Esophagus squamous epithelium (tissue), 5 donors: ENCODE results near the gene CLSTN2. TPM values are rescaled to one million over a fixed set of nuclear protein-coding genes. Genes with fewer than 3 reads are reported as not detected.

Experiments used
- DNase-seq: peaks from one replicate; lab custom pipeline; 2025; lab: John Stamatoyannopoulos, UW
- H3K27ac ChIP-seq, 4 donors: fragments of 200-600 bp; sonication (generic); one replicate each; pipeline ENCODE4 v1.5.1; 2016 to 2019; ENCODE audit warnings: mild to moderate bottlenecking in 1 of 4
- H3K27me3 ChIP-seq, 4 donors: fragments of 200-600 bp; sonication (generic); 1 replicate in 3 of 4; 2 replicates in 1 of 4; pipeline versions ENCODE4 v1.5.1 to v1.6.0; 2017 to 2021; ENCODE audit warnings: antibody characterized with exemption in 1 of 4
- H3K36me3 ChIP-seq, 3 donors: fragments of 200-600 bp; sonication (generic); one replicate each; pipeline ENCODE4 v1.5.1; 2016 to 2019
- H3K4me1 ChIP-seq, 3 donors: fragments of 200-600 bp; sonication (generic); one replicate each; pipeline ENCODE4 v1.5.1; 2017 to 2019
- H3K4me3 ChIP-seq, 4 donors: fragments of 200-600 bp; sonication (generic); 1 replicate in 3 of 4; 2 replicates in 1 of 4; pipeline ENCODE4 v1.5.1; 2016 to 2019; ENCODE audit warnings: mild to moderate bottlenecking in 2 of 4, moderate library complexity in 1 of 4
- H3K9me3 ChIP-seq, 3 donors: fragments of 200-600 bp; sonication (generic); one replicate each; pipeline ENCODE4 v1.5.1; 2016 to 2019
- POLR2A ChIP-seq, 4 donors: fragments of 450-650 bp; IDR thresholded peaks; one replicate each; pipeline ENCODE4 v1.6.1; 2017; ENCODE audit warnings: antibody characterized with exemption in 4 of 4, mild to moderate bottlenecking in 4 of 4, moderate library complexity in 3 of 4
- WGBS, 2 donors: methylation state at CpG; one replicate each; pipeline ENCODE4 v1.1.5; 2018; 5-methylcytosine and 5-hydroxymethylcytosine counted together
- intact Hi-C: fragments of 100-400 bp; cut with DNase I; formaldehyde crosslinking; loops from one replicate; pipeline ENCODE4 v1.15.0; 2022
- total RNA-seq, 4 donors: library from RNA; depleted of rRNA; stranded (reverse); fragments of >200 nt; gene quantifications; one replicate each; pipeline ENCODE4 v1.1.0, GENCODE V29; 2016
- TF ChIP-seq, protein P1 (sequence below), 6 experiments: fragments of 450-650 bp in 4 of 6; fragments of 200-600 bp in 2 of 6; sonication (generic) in 2 of 6; IDR thresholded peaks; one replicate each; pipeline ENCODE4 v1.5.1; 2016 to 2019; ENCODE audit warnings: antibody characterized with exemption in 6 of 6, mild to moderate bottlenecking in 4 of 6, moderate library complexity in 4 of 6
- donor health status: DM: yes; HTN: yes; CAD: no.

Gene CLSTN2
- total RNA-seq, 4 donors from 2014 or later, result 0.53 to 5.0 (median 3.1) TPM

DNA sequence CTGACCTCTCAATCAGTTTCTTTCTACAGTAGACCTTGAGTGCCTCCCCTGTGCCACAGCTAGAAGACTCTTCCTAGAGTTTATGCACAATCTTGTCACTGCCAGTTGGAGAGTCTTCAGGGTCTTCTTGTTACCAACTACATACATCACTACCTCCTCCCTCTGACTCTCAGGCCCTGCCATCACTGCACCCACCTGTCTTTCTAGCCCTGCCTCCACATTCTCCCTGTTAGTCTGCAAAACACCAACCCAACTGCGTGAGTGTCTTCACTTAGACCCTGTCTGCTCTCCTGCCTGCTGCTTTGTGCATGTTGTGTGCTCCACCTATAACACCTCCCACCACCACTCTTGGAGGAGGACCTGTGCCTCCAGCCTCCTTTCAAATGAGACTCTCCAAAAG, 34.4 kb downstream of the CLSTN2 start:
- Histone ChIP-seq H3K4me3 (no peak overlapping the region), H3K36me3 (no peaks in the 10 kb centered on the region), H3K27me3 (peaks cover 0 to 4% (median 0%) of the 10 kb centered on the region in 4 donors), H3K27ac (no peak overlapping the region), H3K4me1 (no peaks in the 10 kb centered on the region), H3K9me3 (no peaks in the 10 kb centered on the region)
- WGBS, 2 donors, result 93 to 100% methylated on average over 1 of the region's 1 CpG
- TF ChIP-seq POLR2A (IDR thresholded peaks at IDR 0.05), result no peak
- TF ChIP-seq, protein P1, sequence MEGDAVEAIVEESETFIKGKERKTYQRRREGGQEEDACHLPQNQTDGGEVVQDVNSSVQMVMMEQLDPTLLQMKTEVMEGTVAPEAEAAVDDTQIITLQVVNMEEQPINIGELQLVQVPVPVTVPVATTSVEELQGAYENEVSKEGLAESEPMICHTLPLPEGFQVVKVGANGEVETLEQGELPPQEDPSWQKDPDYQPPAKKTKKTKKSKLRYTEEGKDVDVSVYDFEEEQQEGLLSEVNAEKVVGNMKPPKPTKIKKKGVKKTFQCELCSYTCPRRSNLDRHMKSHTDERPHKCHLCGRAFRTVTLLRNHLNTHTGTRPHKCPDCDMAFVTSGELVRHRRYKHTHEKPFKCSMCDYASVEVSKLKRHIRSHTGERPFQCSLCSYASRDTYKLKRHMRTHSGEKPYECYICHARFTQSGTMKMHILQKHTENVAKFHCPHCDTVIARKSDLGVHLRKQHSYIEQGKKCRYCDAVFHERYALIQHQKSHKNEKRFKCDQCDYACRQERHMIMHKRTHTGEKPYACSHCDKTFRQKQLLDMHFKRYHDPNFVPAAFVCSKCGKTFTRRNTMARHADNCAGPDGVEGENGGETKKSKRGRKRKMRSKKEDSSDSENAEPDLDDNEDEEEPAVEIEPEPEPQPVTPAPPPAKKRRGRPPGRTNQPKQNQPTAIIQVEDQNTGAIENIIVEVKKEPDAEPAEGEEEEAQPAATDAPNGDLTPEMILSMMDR (IDR thresholded peaks at IDR 0.05), result no peak
- DNase-seq, result no peak
- intact Hi-C loops, result no loop called here

DNA sequence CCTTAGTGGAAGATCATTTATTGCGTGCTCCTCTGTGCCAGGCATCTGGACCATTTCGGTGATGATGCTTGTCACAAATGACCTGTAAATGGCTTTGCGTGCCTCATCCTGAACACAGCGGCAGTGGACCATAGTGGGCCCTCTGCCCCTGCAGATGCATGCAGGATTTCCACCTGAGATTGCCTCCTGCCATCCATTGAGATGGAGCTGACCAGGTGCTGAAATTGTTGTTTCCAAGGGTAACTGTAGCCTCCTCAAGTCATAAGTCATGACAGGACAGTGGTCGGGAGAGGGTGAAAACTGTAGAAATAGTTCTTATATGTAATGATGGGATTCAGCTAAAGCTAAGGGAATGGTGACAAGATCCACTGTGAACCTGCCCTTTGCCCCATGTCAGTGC, 35.5 kb downstream of the CLSTN2 start:
- no peak for TF ChIP-seq POLR2A (IDR thresholded peaks at IDR 0.05)
- TF ChIP-seq, protein P1 (IDR thresholded peaks at IDR 0.05), result no peak

DNA sequence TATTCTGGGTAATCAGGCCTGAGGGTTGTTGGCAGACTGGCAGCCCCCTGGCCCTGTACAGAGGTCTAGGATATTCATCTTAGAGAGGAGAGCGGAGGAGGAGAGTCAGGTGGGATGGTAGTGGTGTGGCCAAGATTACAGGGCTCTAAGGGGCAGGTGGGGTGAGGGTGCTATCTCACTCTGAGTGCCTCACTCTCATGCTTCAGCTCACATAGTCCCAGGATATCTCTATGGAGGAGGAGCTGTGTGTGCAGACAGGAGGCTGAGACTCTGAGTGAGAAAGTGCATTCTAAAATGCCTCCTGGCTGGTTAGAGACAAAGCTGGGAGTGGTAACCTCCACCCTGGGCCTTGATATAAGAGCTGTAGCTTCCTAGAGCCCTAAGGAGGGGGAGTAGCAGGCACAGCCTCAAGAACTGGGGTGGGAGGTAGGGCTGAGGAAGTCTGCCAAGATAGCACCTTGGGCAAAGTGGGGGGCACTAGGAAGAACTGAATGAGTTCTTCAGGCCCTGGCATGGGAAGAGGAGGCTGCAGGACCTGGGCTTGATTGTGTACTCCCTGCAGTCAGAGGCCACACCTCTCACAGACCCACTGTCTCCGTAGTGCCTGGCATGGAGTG, 39.9 kb downstream of the CLSTN2 start:
- no peaks in the 10 kb centered on the region for H3K27me3 ChIP-seq
- H3K9me3 ChIP-seq, result no peaks in the 10 kb centered on the region
- intact Hi-C loops, result no loop called here
- H3K36me3 ChIP-seq, result no peaks in the 10 kb centered on the region
- no peak overlapping the region for H3K4me3 ChIP-seq
- DNase-seq, result no peak
- WGBS, 2 donors, result 71 to 88% methylated on average over 1 to 2 of the region's 2 CpGs
- H3K27ac ChIP-seq, result no peak overlapping the region
- H3K4me1 ChIP-seq, result no peaks in the 10 kb centered on the region
- TF ChIP-seq, protein P1 (IDR thresholded peaks at IDR 0.05), result no peak
- no peak for TF ChIP-seq POLR2A (IDR thresholded peaks at IDR 0.05)

More for the DNA sequence above, 35.5 kb downstream of the CLSTN2 start:
- Histone ChIP-seq H3K4me1 (no peaks in the 10 kb centered on the region), H3K9me3 (no peaks in the 10 kb centered on the region), H3K36me3 (no peaks in the 10 kb centered on the region), H3K27me3 (no peaks in the 10 kb centered on the region), H3K4me3 (no peak overlapping the region), H3K27ac (no peak overlapping the region)
- intact Hi-C loops, result no loop called here
- WGBS, 2 donors, result 78 to 91% methylated on average over 5 of the region's 5 CpGs
- no peak for DNase-seq

DNA sequence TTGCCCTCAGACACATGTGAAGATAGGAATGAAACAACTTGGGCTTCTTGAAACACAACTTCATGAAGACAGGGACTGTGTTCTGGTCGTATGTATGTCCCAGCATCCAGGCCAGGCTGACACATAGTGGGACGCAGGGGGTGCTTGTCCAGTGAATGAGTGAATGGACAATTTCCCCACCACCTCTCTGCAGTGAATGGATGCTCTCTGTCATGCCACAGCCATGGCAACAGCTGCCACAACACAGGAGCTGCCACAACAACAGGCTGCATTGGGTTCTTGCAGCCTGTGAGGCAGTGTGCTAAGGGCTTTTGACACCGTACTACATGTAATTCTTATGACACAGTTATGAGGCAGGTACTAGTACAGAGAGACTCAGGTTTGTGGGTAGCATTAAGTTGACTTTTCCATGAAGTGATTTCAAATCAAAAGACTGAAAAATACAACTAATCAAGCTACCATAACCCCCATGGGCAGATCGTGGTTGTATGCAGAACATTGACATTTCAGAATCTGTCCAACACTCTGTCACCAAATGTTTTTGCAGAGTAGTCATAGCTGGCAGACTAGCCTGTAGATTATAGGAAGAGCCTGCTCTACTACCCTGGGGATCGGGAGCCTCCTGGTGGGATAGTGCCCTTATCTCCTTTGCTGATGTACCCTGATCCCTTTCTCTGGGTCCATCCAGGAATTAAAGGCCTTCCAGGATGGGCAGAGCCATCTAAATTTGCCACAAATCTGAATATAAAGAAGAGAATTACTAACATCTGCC, 40.8 kb downstream of the CLSTN2 start:
- intact Hi-C loops, result no loop called here
- no peaks in the 10 kb centered on the region for H3K9me3 ChIP-seq
- no peak for TF ChIP-seq POLR2A (IDR thresholded peaks at IDR 0.05)
- TF ChIP-seq, protein P1 (IDR thresholded peaks at IDR 0.05), result no peak
- H3K4me1 ChIP-seq, result no peaks in the 10 kb centered on the region
- H3K27me3 ChIP-seq, result no peaks in the 10 kb centered on the region
- H3K36me3 ChIP-seq, result no peaks in the 10 kb centered on the region
- WGBS, 2 donors, result 60 to 71% methylated on average over 5 of the region's 5 CpGs
- DNase-seq, result no peak
- no peak overlapping the region for H3K4me3 ChIP-seq
- no peak overlapping the region for H3K27ac ChIP-seq

DNA sequence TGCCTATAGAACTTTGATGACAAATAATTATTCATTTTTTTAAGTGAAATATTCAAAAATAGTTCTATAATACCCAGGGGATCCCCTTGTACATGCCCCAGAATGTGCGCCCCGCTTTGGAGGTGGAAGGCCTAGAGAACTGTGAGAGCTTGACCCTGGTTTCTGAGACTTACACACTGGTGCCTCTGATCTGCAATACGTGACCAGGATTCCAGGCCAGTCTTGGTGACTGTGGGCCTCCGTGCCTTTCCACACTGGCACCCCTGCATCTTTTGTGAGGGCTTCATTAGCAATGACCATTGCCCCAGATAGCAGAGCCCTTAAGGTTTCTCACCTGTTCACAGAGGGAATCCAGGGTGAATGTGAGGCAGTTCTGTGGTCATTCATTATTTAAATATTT, 44.0 kb downstream of the CLSTN2 start:
- Histone ChIP-seq H3K27me3 (no peaks in the 10 kb centered on the region), H3K9me3 (no peaks in the 10 kb centered on the region), H3K4me1 (no peaks in the 10 kb centered on the region), H3K4me3 (no peak overlapping the region), H3K27ac (no peak overlapping the region), H3K36me3 (no peaks in the 10 kb centered on the region)
- 89 to 90% methylated on average over 3 to 4 of the region's 4 CpGs for WGBS, 2 donors
- DNase-seq, result no peak
- TF ChIP-seq, protein P1 (IDR thresholded peaks at IDR 0.05), result no peak
- no peak for TF ChIP-seq POLR2A (IDR thresholded peaks at IDR 0.05)
- intact Hi-C loops, result no loop called here
